ENCODE data around the gene AGGF1.
A peak's percentile ranks its signal among the peaks of the same experiment; 100 is the strongest.
"Not testable (repeated sequence)": the region's sequence is repeated elsewhere in the genome, so short reads cannot be mapped to it uniquely, and the experiment has no call there.

AGGF1 gene, protein sequence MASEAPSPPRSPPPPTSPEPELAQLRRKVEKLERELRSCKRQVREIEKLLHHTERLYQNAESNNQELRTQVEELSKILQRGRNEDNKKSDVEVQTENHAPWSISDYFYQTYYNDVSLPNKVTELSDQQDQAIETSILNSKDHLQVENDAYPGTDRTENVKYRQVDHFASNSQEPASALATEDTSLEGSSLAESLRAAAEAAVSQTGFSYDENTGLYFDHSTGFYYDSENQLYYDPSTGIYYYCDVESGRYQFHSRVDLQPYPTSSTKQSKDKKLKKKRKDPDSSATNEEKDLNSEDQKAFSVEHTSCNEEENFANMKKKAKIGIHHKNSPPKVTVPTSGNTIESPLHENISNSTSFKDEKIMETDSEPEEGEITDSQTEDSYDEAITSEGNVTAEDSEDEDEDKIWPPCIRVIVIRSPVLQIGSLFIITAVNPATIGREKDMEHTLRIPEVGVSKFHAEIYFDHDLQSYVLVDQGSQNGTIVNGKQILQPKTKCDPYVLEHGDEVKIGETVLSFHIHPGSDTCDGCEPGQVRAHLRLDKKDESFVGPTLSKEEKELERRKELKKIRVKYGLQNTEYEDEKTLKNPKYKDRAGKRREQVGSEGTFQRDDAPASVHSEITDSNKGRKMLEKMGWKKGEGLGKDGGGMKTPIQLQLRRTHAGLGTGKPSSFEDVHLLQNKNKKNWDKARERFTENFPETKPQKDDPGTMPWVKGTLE

DNA sequence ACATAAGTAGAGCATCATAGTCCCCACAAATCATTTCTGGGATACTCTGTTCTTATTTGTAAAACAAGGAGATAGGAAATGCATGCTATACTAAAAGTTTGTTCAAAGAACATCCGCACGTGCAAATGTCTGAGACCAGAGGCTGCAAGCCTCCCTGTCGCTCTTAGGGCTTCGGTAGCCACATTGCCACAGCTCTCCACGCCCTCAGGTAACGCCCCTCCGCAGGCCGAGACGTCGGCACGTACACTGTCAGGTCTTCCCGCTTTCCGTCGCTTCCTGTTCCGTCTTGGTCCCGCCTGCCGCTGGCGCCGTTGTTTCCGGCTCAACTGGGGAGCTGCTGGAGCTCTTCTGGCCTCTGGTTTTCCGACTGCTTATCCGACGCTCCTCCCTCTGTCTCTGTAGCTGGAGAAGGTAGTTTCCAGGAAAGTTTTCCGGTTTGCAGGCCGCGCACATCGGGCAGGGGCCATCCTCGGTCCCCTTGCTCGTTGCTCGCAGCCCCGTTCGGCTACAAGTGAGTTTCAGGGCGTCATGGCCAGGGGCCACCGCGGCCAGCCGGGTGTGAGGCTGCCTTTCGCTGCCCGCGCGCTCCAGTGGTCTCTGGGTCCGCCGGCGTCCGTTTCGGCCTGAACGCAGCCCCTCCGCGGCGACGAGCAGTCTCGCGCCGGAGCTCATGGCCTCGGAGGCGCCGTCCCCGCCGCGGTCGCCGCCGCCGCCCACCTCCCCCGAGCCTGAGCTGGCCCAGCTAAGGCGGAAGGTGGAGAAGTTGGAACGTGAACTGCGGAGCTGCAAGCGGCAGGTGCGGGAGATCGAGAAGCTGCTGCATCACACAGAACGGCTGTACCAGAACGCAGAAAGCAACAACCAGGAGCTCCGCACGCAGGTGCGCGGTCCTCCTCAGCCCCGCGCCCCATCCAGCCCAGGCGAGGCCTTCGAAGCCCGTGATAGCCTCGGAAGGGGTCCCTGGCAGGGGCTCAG is at the start of gene AGGF1:
Gene AGGF1, plus strand, starts transcription at position 308 of the 975 bp plus-strand sequence. Its CDS starts 363 bp downstream, at position 671.
- DNase-seq (ENCODE audit: low read depth), result peak; percentile 82

DNA sequence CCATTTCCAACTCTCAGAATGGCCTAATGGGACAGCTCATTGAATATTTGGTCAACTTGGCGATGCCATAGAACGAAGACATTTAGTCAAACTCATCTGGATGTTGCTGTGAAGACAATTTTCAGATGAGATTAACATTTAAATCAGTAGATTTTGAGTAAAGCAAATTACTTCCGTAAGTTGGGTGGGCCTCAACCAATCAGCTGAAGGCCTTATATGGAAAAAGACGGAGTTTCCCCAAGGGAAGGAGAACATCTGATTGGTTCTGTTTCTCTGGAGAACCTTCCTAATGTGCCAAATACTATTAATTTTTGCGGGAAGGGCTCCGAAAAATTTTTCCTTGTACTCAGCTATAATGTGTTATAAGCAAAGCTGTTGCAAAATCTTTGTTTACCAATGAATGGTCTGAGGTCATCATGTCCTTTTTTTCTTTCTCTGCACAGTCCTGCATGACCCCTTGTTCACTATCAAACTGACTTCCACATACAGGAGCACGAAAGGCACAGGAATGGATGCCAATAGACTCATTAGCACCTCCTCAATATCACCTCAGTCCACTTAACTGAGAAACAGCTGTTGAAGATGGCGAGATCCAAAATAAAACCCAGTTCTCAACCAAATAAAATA is 49.6 kb upstream of the AGGF1 start:
- DNase-seq (ENCODE audit: low read depth), result no peak

DNA sequence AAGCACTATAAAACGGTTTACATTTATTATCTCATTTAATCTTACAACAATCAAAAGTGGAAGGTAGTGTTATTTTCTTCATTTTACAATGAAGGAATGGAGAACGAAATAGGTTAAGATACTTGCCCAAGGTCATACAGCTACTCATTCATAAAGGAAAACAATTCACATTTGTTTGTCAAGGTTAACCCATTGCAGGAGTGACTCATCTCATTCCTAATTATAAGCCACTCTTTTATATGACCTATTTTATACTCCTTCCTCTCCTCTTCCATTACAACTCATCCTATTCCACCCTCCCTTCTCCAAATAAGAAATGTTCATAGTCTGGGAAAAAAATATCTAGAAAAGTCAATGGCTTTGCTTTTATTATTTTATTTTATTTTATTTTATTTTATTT is 47.8 kb upstream of the AGGF1 start:
- DNase-seq (ENCODE audit: low read depth), result no peak

DNA sequence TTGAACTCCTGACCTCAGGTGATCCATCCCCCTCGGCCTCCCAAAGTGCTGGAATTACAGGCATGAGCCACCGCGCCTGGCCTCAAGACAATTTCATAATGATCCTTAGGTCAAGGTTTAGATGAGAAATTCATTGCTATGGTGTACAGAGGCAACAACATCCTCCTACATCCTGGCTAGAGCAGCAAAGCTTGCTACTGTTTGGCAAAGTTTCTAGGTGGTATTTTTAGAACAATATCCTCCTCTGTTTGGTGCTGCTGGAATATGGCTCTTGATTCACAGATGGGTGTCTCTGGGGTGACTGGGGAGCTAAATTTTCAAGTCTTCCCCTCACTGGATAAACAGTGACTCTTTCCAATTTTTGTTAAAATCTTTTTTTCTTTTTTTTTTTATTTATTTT is 46.7 kb upstream of the AGGF1 start:
- no peak for DNase-seq (ENCODE audit: low read depth)

DNA sequence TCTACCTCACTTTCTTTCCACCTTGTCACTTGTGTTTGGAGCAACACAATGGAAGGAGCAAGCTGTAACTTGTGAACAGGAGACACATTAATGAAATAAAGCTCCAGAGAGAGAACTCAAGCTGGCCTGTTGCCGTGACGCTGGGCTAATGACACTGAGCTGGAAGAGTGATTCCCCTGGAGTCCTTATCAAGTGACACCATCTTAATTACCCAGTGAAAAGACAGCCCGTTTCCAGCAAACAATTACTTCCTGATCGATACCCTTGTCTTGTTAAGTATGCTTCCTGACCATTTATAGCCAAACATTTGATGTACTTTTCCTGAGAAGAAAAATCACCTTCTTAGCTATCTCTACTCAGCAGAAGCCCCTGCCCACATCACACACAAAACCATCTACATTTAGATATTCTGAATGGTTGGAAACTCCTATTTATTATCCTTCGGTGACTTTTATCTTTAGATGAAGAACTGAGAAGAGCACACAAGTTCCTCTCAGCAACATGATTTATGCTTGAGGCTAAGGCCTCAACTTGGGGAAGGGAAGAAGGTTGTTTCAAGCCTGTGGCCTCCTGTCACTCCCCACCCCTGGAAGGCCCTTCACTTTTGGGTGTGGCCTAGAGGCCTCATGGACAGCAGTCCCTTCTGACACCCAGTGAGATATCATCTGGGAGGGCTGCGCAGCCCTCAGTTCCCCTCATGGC is 43.2 kb upstream of the AGGF1 start:
- DNase-seq (ENCODE audit: low read depth), result no peak

DNA sequence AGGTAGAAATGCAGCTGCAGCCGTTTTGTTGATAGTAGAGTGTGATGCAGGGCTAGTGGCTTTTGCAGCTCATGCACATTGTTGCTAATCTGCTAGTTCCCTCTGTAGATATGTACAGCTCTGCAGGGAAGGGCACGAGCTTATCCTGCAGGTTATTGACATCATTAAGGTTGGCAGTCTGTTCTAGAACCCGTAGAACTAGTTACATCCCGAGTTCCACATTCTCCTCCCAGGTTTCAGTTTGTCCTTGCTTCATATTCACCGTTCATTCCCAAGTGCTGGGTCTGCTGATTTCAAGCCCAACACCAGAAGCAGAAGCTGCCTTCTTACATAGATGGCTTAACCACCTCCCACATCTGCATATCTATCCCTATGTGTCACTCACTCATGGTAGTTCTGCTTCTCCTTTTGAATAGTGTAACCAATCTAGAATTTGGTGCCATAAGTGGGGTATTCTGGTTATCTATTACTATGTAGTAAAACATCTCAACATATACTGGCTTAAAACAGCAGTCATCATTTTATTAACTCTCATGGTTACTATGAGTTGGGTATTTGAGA is 39.2 kb upstream of the AGGF1 start:
- DNase-seq (ENCODE audit: low read depth), result no peak

DNA sequence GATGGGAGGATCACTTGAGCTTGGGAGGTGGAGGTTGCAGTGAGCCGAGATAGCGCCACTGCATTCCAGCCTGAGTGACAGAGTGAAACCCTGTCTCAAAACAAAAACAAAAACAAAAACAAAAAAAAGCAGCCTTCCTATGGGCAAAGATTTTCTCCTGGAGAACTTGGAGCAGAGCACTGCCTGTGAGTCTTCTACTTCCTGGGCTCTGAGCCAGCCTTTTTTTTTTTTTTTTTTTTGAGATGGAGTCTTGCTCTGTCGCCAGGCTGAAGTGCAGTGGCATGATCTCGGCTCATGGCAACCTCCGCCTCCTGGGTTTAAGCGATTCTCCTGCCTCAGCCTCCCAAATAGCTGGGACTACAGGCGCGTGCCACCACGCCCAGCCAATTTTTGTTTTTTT is 36.8 kb upstream of the AGGF1 start:
- not testable (repeated sequence) for DNase-seq (ENCODE audit: low read depth)

DNA sequence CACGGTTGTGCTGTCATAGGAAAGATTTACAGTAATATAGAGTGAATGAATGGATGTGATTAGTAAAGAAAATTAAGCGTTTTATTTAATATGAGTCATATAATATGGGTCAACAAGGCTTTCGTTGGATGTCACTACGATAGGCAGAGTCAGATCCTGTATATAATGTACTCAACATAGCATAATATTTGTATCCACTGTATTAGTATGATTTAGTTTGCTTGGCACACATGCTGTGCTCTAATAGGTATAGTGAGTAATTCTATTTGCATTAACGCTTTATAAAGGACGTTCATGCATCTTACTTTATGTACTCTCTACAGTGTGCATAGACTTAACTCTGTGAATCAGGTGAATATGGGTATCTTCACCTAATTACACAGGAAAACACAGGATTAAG is 35.9 kb upstream of the AGGF1 start:
- no peak for DNase-seq (ENCODE audit: low read depth)

DNA sequence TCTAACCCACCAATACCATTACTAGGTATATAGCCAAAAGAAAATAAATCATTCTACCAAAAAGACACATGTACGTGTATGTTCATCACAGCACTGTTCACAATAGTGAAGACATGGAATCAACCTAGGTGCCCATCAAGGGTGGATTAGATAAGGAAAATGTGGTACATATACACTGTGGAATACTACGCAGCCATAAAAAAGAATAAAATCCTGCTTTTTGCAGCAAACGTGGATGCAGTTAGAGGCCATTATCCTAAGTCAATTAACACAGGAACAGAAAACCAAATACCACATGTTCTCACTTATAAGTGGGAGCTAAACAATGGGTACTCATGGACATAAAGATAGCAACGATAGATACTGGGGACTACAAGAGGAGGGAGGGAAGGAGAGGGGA is 32.0 kb upstream of the AGGF1 start:
- not testable (repeated sequence) for DNase-seq (ENCODE audit: low read depth)

DNA sequence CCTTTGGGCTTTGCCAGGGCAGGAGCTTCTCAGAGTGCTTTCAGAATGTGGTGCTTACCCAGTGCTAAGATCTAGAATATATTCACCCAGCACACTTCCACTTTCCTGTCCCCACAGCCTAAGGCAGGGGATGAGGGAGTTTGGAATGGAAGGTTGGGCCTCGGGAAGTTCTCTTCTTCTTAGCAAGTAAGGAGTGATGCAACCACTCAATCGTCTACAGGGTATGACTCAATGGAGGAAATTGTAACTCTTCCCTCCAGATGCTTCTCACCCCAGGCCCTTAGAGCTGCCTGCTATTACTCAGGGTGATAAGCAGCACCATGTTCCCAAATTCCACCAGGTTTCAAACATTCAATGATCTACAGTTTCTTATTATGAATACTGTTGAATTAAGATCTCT is 30.8 kb upstream of the AGGF1 start:
- no peak for DNase-seq (ENCODE audit: low read depth)

DNA sequence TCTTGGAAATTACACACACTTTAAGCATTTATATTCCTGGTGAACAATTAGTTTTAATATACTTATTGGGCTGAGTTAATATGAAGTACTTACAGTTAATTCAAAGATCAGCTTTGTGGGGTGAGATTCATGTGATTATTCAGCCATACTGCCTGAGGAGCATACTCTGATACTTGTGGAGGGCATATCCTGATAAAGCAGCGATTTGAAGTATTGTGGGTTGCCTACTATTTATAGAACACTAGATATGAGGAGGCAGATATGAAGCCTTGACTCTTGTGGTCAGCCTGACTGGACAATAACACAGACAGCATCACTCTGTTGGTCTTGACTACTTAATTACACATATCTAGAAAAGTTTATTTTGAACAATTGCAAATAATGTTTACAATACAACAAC is 27.0 kb upstream of the AGGF1 start:
- no peak for DNase-seq (ENCODE audit: low read depth)

DNA sequence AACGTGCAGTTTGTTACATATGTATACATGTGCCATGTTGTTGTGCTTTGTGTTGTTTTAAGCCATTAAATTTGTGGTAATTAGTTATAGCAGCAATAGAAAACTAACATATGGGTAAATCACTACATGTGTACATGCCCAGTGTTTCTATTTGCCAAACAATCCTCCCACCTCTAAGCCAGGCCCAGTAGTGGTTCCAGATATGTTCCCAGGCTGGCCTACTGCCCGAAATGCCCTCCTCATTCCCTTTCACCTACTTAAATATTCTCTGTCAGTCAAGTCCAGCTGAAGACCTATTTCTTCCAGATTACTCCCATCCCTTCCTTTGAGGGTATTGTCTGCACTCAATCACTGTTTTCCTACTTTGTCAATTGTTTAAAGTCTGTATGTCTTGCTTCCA is 24.1 kb upstream of the AGGF1 start:
- no peak for DNase-seq (ENCODE audit: low read depth)

DNA sequence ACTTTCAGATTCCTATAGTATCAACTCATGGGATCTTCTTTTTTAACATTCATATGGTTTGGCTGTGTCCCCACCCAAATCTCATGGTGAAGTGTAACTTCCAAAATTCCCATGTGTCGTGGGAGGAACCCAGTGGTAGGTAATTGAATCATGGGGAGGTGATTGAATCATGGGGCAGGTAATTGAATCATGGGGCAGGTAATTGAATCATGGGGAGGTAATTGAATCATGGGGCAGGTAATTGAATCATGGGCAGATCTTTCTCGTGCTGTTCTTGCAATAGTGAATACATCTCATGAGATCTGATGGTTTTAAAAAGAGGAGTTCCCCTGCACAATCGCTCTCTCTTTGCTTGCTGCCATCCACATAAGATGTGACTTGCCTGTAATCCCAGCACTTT is 21.8 kb upstream of the AGGF1 start:
- no peak for DNase-seq (ENCODE audit: low read depth)

DNA sequence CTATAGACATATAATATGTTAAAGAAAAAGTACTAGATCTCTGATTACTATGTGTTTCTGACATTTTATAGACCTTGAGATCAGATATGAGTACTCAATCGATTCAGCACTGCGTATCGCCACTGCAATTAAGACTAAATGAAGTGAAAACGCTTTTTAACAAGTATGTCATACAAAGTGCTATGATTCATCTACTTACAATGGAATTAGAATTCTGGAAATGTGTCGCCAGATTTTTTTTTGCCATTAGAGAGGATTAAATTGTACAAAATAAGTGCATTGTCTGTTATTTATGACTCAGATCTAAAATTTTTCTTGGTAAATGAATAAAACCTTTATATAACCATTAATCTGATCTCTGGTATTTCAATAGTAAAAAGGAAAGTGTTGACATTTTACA is 20.0 kb upstream of the AGGF1 start:
- DNase-seq (ENCODE audit: low read depth), result no peak

DNA sequence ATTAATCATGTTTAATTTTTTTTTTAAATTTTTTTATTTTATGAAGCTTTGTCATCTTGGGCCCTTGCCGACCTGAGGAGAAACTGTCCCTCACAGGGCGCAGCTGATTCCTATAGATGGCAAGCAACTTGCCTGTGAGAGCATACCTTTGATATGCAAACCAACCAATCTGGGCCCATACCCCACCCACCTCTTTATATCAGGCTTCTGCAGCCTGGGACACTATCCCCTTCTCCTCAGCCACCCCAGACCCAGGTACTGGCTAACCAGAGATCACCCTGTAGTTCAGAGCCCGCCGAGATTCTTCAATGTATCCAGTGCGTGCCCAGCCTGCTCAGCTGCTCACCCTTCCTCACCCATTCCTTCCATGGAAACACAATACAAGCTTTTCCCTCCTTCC is 18.7 kb upstream of the AGGF1 start:
- DNase-seq (ENCODE audit: low read depth), result no peak

DNA sequence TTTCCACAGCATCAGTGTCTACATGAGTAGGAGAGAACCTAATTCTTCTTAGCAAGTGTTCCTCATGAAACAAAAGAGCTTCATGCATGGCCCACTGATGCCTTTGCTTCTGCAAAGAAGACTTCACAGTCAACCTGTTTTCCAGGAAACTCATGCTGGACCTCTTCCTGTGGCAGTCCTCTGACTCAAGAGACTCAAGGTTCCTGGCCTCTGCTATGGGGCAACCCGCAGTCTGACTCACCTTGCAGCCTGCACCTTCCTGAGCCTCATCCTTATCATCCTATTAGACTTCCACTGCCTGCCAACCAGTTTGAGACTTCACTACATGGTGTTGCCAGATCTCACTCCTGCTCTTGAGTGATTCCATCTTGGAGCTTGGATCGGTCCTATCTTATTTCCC is 17.6 kb upstream of the AGGF1 start:
- no peak for DNase-seq (ENCODE audit: low read depth)

DNA sequence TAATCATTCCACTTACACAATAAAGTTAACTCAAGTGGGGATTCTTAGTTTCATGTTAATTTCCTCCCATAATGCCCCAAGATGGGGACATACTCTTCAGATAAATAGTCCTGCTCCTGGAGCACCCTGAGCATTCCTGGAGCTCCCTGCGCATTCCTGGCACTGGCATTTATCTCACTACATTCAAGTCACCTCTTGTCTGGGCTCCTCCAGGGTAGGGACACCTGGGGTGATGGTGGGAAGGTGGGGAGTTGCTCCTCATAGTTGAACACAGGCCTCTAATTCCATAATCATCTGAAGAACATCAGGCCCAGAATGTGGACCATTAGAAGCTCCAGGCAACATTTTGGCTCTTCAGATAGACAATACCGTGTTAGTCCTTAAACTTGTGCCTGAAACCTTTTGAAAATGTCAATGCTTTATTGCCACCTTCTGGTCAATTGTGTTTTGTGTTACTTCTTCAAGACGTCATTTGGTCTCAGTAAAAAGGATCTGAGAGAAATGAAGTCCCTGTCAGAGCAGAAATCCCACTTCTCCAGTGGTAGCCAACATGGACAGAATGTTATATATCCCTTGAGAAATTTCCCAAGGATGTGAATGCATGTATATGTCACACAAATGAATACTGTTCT is 14.2 kb upstream of the AGGF1 start:
- DNase-seq (ENCODE audit: low read depth), result no peak

DNA sequence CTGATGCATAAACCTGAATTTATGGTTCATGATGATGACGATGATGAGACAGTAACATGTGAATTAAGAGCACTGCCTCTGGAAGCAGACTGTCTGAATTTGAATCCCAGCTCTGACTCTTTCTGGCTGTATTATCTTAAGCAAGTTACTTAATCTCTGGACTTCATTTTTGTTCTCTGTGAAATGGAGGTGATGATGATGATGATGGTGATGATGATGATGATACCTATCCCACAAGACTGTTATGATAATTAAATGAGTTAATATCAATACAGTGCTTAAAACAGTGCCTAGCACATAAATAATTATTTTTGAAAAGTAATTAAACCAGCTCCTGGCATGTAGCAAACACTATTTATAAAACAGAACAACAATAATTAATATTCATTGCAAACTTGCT is 13.2 kb upstream of the AGGF1 start:
- DNase-seq (ENCODE audit: low read depth), result no peak

DNA sequence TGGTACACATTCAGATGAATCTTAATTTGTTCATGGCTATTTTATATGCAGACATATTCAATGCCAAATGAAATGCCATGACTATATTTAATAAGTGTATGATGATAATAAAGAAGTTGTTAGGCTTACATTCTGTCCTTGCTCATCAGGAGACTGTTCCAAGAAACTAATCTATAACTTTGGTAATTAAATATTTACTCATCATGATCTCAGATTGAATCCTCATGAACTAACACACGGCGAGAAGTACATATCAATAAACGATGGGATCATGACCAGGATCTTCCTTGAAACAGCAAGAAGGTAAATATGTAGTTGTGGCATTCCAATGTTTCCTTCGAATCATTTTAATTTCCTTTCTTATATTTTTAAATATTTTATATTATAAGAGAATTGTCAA is 12.5 kb upstream of the AGGF1 start:
- DNase-seq (ENCODE audit: low read depth), result no peak
